ENCODE data around the gene ZBTB7C.

Gene ZBTB7C

GRCh38 chr18:48098007-48098406 lies 311.2 kb downstream of the ZBTB7C start:
- DNase-seq (ENCODE audit: extremely low read depth, low read depth) = no peak
- no peak for TF ChIP-seq CTCF (IDR thresholded peaks at IDR 0.05; ENCODE audit: low read depth, low read length, missing control alignments)
- no peak overlapping the region for H3K4me3 ChIP-seq (replicated peaks; ENCODE audit: low read depth, low read length)

- H3K4me3 ChIP-seq (replicated peaks; ENCODE audit: low read depth, low read length) = no peak overlapping the region
- no peak for TF ChIP-seq CTCF (IDR thresholded peaks at IDR 0.05; ENCODE audit: low read depth, low read length, missing control alignments)
- no peak for DNase-seq (ENCODE audit: extremely low read depth, low read depth)
These were observed 313.5 kb downstream of the ZBTB7C start for GRCh38 chr18:48095726-48096125.

- DNase-seq (ENCODE audit: extremely low read depth, low read depth) = no peak
- TF ChIP-seq CTCF (IDR thresholded peaks at IDR 0.05; ENCODE audit: low read depth, low read length, missing control alignments) = no peak
- no peak overlapping the region for H3K4me3 ChIP-seq (replicated peaks; ENCODE audit: low read depth, low read length)
These were observed 316.1 kb downstream of the ZBTB7C start for GRCh38 chr18:48093104-48093503.

GRCh38 chr18:48091869-48092497 lies 317.2 kb downstream of the ZBTB7C start:
- DNase-seq (ENCODE audit: extremely low read depth, low read depth) = no peak
- no peak overlapping the region for H3K4me3 ChIP-seq (replicated peaks; ENCODE audit: low read depth, low read length)
- TF ChIP-seq CTCF (IDR thresholded peaks at IDR 0.05; ENCODE audit: low read depth, low read length, missing control alignments) = no peak

GRCh38 chr18:48090702-48091101 lies 318.5 kb downstream of the ZBTB7C start:
- TF ChIP-seq CTCF (IDR thresholded peaks at IDR 0.05; ENCODE audit: low read depth, low read length, missing control alignments) = no peak
- H3K4me3 ChIP-seq (replicated peaks; ENCODE audit: low read depth, low read length) = no peak overlapping the region
- DNase-seq (ENCODE audit: extremely low read depth, low read depth) = no peak

GRCh38 chr18:48090021-48090420 lies 319.2 kb downstream of the ZBTB7C start:
- no peak overlapping the region for H3K4me3 ChIP-seq (replicated peaks; ENCODE audit: low read depth, low read length)
- no peak for TF ChIP-seq CTCF (IDR thresholded peaks at IDR 0.05; ENCODE audit: low read depth, low read length, missing control alignments)
- no peak for DNase-seq (ENCODE audit: extremely low read depth, low read depth)

All from HFF-Myc (cell line).